HG02588 (cell line): ENCODE measurements around the gene GAPDHS.

Experiments used
- ATAC-seq: cut with Tn5 transposase; IDR thresholded peaks from one replicate; pipeline ENCODE4 v1.9.1; 2021; ENCODE audit warnings: mild to moderate bottlenecking, moderate library complexity; ENCODE audit not compliant: unreplicated experiment

Gene GAPDHS

GRCh38 chr19:35509861-35510625, 23.2 kb upstream of the GAPDHS start:
- ATAC-seq, result no peak

DNA sequence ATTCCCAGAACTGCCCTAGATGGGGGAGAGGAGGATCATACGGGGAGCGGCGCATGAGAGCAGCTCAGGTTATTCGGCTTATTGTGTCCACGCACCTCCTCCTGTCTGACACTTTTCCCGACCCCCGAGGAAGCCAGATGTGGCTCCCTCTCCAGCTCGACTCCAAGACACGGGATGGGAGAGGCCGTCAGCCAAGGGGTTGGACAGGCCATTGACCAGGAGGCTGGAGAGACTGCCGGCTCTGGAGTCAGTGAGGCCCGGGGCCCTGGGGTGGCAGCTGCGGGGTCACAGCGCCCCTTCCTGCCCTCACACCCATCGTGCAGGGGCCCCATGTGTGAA, 22.7 kb upstream of the GAPDHS start:
- ATAC-seq, result no peak

- no peak for ATAC-seq
Observed at GRCh38 chr19:35511337-35511736, 21.9 kb upstream of the GAPDHS start.

GRCh38 chr19:35512831-35513627, 20.2 kb upstream of the GAPDHS start:
- no peak for ATAC-seq

- no peak for ATAC-seq
Observed at GRCh38 chr19:35513628-35514281, 19.5 kb upstream of the GAPDHS start, which contains the start of gene DMKN. Gene DMKN (minus strand): TSS chr19:35513649. CDS start chr19:35513475, 174 bp downstream.

GRCh38 chr19:35514282-35514809, 18.9 kb upstream of the GAPDHS start:
- ATAC-seq, result no peak

DNA sequence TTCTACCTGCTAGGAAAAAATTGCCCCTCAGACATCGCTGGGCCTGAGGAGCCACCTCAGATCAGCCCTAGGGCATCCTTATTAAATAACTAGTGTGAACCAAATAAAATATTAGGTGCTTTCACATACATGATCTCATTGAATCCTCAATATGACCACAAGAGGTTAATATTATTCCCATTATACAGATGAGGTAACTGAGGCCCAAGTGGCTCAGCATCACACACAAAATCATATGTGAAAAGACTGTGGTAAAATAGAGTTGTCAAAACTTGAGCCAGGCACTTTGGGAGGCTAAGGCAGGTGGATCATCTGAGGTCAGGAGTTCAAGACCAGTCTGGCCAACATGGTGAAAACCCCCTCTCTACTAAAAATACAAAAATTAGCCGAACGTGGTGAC, 16.9 kb upstream of the GAPDHS start:
- no peak for ATAC-seq

DNA sequence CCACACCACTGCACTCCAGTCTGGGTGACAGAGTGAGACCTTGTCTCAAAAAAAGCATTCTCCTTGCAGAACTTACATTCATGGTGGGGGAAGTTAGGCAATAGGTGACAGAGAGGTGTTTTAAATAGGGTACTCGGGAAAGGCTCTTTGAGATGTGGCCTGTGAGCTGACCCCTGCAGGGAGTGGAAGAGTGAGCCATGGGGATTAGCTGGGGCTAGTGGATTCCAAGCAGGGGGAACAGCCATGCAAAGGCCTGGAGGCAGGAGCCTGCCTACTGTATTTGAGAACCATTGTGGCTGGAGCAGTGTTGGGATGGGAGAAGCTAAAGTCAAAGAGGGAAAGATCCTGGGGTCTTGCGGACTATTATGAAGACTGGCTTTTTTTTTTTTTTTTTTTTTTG, 15.9 kb upstream of the GAPDHS start:
- ATAC-seq, result no peak

- ATAC-seq, result no peak
Observed at GRCh38 chr19:35518313-35518712, 14.9 kb upstream of the GAPDHS start.

DNA sequence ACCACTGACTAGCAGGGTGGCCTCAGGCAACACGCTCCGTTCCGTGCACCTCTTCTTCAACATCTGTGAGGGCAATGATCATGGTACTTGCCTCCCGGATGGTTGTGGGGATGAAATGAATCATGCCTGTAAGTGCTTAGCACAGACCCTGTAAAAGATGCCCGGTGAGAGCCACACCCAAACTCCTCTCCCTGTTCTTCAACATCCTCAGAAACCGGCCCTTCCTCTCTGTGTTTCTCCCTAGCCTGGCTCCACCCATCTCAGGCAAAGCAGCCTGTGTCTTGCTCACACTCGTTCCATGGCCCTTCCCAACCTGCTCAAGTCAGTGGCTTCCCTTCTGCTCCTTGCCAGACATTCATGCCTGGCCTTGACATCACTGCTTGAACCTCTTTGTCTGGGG, 14.0 kb upstream of the GAPDHS start:
- no peak for ATAC-seq

DNA sequence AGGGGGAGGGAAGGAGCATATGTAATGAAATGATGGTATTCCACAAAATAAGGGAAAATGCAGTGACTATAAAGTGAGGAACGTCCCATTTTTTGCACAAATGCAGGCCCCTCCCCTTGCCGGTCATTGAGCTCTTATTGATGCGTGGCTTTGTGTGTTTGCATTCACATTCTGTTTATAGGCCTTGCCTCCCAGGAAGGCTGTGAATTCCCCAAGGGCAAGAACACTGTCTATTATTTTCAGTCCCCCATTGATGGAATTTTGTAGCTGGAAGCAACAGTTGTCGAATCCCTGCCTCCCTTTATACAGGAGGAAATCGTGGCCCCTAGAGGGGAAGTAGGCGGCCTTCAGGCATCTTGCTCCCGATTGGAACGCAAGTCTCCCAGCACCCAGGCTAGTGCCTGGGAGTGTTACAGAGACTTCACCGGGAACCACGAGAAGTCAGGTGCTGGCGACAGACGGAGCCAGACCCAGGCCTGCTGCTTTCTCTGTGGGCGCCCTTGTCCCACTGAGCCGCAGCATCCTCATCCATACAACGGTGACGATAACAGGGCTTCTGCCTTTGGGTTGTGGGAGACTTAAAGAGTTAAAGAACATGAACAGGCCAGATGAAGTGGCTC, 12.0 kb upstream of the GAPDHS start:
- ATAC-seq, result no peak

DNA sequence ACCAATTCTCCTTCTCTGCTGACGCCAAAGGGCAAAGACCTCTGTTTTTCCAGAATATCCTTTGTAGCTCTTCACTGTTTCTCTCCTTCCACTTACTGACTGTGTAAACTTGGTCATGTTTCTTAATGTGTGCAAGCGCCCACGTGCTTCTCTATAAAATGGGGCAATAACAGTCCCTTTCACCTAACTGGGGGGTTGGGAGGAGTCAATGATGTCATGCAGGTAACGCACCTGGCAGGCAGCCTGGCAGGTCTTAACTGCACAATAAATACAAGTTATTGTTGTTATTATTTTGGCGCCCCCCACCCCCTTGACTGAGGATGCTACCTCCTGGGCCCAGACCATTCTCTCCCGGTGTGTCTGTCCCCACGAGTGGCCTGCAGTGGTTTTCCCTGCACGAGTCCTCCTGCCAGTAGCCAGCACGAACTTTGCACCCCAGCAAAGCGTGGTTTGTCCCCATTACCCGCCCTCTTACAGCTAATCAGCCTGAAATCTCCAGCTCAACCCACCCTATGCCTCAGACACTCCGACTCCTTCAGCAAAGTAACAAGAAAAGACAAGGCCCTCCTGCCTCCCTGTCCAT, 10.4 kb upstream of the GAPDHS start:
- no peak for ATAC-seq

DNA sequence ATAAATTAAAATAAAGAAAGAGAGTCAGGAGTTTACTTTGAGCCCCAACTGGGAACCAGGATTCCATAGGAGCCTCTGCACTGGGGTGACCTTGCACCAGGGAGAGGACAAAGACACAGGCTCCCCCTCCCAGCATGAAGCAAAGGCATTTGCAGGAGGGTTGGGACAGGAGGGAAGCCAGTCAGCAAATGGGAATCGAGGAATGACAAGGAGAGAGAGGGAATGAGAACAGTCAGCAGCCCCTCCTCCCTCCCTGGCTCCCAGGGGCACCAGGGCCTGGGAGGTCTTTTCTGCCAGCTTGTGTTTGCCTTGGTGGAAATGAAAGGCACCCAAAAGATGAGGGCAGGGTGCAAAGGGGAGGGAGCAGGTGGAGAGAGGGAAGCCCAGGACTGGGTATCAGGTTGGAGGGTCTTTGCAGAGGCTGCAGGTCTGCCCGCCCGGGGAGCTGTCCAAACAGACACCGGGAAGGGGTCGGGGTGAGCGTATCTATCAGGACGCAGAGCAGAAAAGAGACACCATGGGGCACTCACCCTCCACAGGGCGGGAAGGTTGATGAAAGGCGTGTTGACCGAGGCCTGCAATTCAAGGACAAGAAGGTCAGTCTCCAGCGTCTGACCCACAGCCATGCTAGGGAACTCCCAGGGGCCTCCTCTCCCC, 8.9 kb upstream of the GAPDHS start:
- ATAC-seq, result no peak

DNA sequence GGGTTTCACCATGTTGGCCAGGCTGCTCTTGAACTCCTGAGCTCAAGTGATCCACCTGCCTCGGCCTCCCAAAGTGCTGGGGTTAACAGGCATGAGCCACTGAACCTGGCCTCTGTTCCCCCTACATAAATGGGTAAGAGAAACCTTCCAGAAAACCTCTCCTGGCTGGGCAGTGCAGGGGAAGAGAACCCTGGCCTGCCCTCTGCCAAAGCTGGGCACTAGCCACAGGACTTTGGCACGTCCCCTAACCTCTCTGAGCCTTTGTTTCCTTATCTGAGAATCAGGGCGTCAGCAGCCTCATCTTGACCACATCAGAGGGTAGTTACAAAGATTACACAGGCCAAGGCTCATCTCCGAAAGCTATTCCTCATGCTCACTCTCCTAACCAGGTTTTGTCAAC, 7.4 kb upstream of the GAPDHS start:
- no peak for ATAC-seq

DNA sequence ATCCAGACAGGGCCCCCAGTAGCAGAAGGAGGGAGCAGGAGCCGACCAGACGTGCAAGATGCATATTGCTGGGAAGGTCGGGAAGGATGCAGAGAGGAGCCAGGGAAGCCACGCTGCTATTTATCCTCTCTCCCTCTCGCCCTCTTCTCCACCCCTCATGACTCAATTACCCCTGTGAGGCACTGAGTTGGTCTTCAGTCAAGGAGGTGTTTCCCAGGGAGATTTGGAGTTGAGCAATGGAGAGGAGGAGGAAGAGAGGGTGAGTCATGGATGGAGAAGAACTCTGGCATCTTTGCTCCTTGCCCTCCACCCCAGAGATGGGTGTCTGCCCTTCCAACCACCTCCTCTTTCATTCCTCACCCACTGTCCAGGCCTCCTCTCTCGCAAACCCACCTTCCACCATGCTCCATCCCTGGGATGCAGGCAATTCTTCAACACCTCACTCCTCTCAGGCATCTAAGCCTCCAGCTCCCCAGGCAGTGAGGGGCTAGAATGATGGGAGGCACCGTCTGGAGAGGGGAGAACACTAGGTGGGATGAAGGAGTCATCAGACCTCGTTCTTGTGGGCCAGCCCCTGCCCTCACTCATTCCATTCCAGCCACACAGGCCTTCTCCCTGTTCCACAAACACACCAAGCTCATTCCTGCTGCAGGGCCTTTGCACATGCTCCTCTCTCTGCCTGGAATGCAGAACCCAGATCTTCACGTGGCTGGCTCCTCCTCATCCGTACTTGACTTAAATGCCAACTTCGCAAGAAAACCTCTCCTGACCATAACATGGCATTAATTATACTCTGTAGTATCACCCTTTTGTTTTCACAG, 4.8 kb upstream of the GAPDHS start, which contains the start of gene SBSN:
Gene SBSN, minus strand, starts transcription at position 94 of the 821 bp plus-strand sequence. Its CDS starts 30 bp downstream, at position 64.
- ATAC-seq, result no peak

- no peak for ATAC-seq
Observed at GRCh38 chr19:35529241-35530218, 3.7 kb upstream of the GAPDHS start.

DNA sequence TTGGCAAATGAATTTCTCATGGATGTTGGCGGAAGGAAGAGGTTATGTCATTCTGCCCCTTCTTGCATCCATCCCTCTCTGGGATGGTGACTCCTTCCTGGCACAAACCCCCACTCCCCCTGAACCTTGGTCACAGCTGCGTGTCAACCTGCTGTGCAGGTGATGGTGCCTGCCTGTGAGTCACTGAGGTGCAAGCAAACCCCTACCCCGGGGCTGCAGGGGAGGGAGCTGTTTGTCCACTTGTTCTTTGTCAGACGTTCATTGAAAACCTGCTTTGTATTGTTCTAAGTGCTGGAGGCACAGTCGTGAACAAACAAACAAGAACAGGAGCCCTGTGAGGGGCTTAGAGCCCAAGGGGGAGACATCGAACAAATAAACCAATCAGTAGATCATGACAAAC, 2.0 kb upstream of the GAPDHS start:
- no peak for ATAC-seq

- ATAC-seq, result no peak
Observed at GRCh38 chr19:35533822-35534392, 651 bp downstream of the GAPDHS start.
